Measurements from ENCODE around the gene BBOF1. TPM values are rescaled to one million over a fixed set of nuclear protein-coding genes. Genes with fewer than 3 reads are reported as not detected.

BBOF1 gene
- total and polyA plus RNA-seq, 10 donors, result 1.0 to 8.1 (median 2.7) TPM

- no peaks in the 10 kb centered on the region for H3K9me3 ChIP-seq
- H3K27ac ChIP-seq, result no peak overlapping the region
- intact Hi-C loops (cut with DNase I; ENCODE audit: low total_unique reads), result no loop called here
- DNase-seq, result no peak
- no peak overlapping the region for H3K4me3 ChIP-seq
- H3K27me3 ChIP-seq (replicated peaks in 1 of 7), result no peaks in the 10 kb centered on the region
- H3K4me1 ChIP-seq, result no peaks in the 10 kb centered on the region
- 78 to 94% (median 89%) methylated on average over 3 of the region's 3 CpGs for whole genome bisulfite sequencing, 5 donors
- no peaks in the 10 kb centered on the region for H3K36me3 ChIP-seq
- no peak for TF ChIP-seq POLR2AphosphoS5 (IDR thresholded peaks at IDR 0.05)
- TF ChIP-seq, protein P1, sequence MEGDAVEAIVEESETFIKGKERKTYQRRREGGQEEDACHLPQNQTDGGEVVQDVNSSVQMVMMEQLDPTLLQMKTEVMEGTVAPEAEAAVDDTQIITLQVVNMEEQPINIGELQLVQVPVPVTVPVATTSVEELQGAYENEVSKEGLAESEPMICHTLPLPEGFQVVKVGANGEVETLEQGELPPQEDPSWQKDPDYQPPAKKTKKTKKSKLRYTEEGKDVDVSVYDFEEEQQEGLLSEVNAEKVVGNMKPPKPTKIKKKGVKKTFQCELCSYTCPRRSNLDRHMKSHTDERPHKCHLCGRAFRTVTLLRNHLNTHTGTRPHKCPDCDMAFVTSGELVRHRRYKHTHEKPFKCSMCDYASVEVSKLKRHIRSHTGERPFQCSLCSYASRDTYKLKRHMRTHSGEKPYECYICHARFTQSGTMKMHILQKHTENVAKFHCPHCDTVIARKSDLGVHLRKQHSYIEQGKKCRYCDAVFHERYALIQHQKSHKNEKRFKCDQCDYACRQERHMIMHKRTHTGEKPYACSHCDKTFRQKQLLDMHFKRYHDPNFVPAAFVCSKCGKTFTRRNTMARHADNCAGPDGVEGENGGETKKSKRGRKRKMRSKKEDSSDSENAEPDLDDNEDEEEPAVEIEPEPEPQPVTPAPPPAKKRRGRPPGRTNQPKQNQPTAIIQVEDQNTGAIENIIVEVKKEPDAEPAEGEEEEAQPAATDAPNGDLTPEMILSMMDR (IDR thresholded peaks at IDR 0.05 in 8 of 11, conservative IDR thresholded peaks at IDR 0.05 in 3 of 11), result no peak
- no peak for TF ChIP-seq POLR2A (IDR thresholded peaks at IDR 0.05)
Observed at GRCh38 chr14:74034572-74034971, 15.4 kb downstream of the BBOF1 start.

DNA sequence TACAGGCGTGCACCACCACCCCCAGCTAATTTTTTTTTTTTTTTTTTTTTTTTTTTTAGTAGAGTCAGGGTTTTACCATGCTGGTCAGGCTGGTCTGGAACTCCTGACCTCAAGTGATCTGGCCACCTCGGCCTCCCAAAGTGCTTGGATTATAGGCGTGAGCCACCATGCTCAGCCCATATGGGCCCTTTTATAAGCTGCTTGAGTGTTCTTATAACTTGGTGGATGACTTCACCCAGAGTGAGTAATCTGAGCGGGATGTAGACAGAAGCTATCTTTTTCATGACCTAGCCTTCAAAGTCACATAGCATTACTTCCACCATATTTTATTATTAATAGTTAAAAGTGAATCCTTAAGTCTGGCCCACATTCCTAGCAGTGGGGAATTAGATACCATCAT, 16.4 kb downstream of the BBOF1 start:
- no peak overlapping the region for H3K27ac ChIP-seq
- no peak overlapping the region for H3K4me3 ChIP-seq
- 93 to 96% (median 95%) methylated on average over 4 of the region's 4 CpGs for WGBS, 5 donors
- H3K9me3 ChIP-seq, result no peaks in the 10 kb centered on the region
- H3K4me1 ChIP-seq, result no peaks in the 10 kb centered on the region
- intact Hi-C loops (cut with DNase I; ENCODE audit: low total_unique reads), result no loop called here
- no peaks in the 10 kb centered on the region for H3K27me3 ChIP-seq (replicated peaks in 1 of 7)
- H3K36me3 ChIP-seq, result no peaks in the 10 kb centered on the region
- DNase-seq, result no peak
- TF ChIP-seq, protein P1 (IDR thresholded peaks at IDR 0.05 in 8 of 11, conservative IDR thresholded peaks at IDR 0.05 in 3 of 11), result no peak
- TF ChIP-seq POLR2AphosphoS5 (IDR thresholded peaks at IDR 0.05), result no peak
- no peak for TF ChIP-seq POLR2A (IDR thresholded peaks at IDR 0.05)

GRCh38 chr14:74038020-74038859, 19.1 kb downstream of the BBOF1 start:
- Histone ChIP-seq H3K36me3 (no peaks in the 10 kb centered on the region), H3K27ac (no peak overlapping the region), H3K9me3 (no peaks in the 10 kb centered on the region), H3K27me3 (replicated peaks in 1 of 7) (no peaks in the 10 kb centered on the region), H3K4me1 (no peaks in the 10 kb centered on the region), H3K4me3 (no peak overlapping the region)
- no peak for TF ChIP-seq POLR2AphosphoS5 (IDR thresholded peaks at IDR 0.05)
- TF ChIP-seq, protein P1 (IDR thresholded peaks at IDR 0.05 in 8 of 11, conservative IDR thresholded peaks at IDR 0.05 in 3 of 11), result peak in 9 of 11 experiments; percentile 28 to 76 (median 67)
- no peak for TF ChIP-seq POLR2A (IDR thresholded peaks at IDR 0.05)
- DNase-seq, result no peak
- intact Hi-C loops (cut with DNase I; ENCODE audit: low total_unique reads), result no loop called here
- WGBS, 5 donors, result 67 to 73% (median 68%) methylated on average over 3 of the region's 3 CpGs

- 51 to 92% (median 83%) methylated on average over 2 of the region's 2 CpGs for WGBS, 5 donors
- intact Hi-C loops (cut with DNase I; ENCODE audit: low total_unique reads), result no loop called here
Observed at GRCh38 chr14:74042296-74042695, 23.1 kb downstream of the BBOF1 start.

More at GRCh38 chr14:74042296-74042695, 23.1 kb downstream of the BBOF1 start:
- Histone ChIP-seq H3K27me3 (replicated peaks in 1 of 7) (no peaks in the 10 kb centered on the region), H3K27ac (no peak overlapping the region), H3K4me3 (no peak overlapping the region), H3K4me1 (no peaks in the 10 kb centered on the region), H3K9me3 (no peaks in the 10 kb centered on the region), H3K36me3 (no peaks in the 10 kb centered on the region)
- DNase-seq, result no peak
- no peak for TF ChIP-seq POLR2A (IDR thresholded peaks at IDR 0.05)
- TF ChIP-seq, protein P1 (IDR thresholded peaks at IDR 0.05 in 8 of 11, conservative IDR thresholded peaks at IDR 0.05 in 3 of 11), result no peak
- TF ChIP-seq POLR2AphosphoS5 (IDR thresholded peaks at IDR 0.05), result no peak

Data from spleen (tissue), 11 donors.